Breast epithelium (tissue), 4 donors: ENCODE results near the gene ROS1. TPM values are rescaled to one million over a fixed set of nuclear protein-coding genes. Genes with fewer than 3 reads are reported as not detected.
"Not testable (repeated sequence)": the region's sequence is repeated elsewhere in the genome, so short reads cannot be mapped to it uniquely, and the experiment has no call there.

Source experiments
- DNase-seq, 2 donors: peaks; one replicate each; pipeline ENCODE4 v3.0.0-alpha.2; 2019; ENCODE audit warnings: low spot score in 2 of 2
- H3K27ac ChIP-seq, 2 donors: fragments of 200-600 bp; sonication (generic) in 1 of 2; one replicate each; pipeline ENCODE4 v1.5.1; 2016 to 2019; ENCODE audit warnings: mild to moderate bottlenecking in 1 of 2
- H3K27me3 ChIP-seq, 2 donors: fragments of 200-600 bp; sonication (generic) in 1 of 2; one replicate each; pipeline versions ENCODE4 v1.5.1 to v1.6.0; 2017 to 2019; ENCODE audit warnings: control low read depth in 1 of 2, mild to moderate bottlenecking in 1 of 2
- H3K36me3 ChIP-seq: fragments of 200-600 bp; one replicate; pipeline ENCODE4 v1.5.1; 2019
- H3K4me1 ChIP-seq, 2 donors: fragments of 200-600 bp; sonication (generic); one replicate each; pipeline ENCODE4 v1.5.1; 2016 to 2019; ENCODE audit warnings: control low read depth in 1 of 2
- H3K4me3 ChIP-seq, 3 donors: fragments of 200-600 bp; sonication (generic); 1 replicate in 2 of 3; 2 replicates in 1 of 3; pipeline ENCODE4 v1.5.1; 2016 to 2019; ENCODE audit warnings: mild to moderate bottlenecking in 3 of 3, moderate library complexity in 2 of 3
- H3K9me3 ChIP-seq, 2 donors: fragments of 200-600 bp; sonication (generic) in 1 of 2; one replicate each; pipeline ENCODE4 v1.5.1; 2016 to 2019; ENCODE audit warnings: control low read depth in 1 of 2
- POLR2A ChIP-seq: fragments of 450-650 bp; IDR thresholded peaks from one replicate; pipeline ENCODE4 v1.6.1; 2016; ENCODE audit warnings: antibody characterized with exemption, mild to moderate bottlenecking, moderate library complexity
- POLR2AphosphoS5 ChIP-seq, 3 donors: sonication (generic); formaldehyde crosslinking; IDR thresholded peaks; one replicate each; pipeline ENCODE4 v1.6.1; 2017; ENCODE audit warnings: antibody characterized with exemption in 3 of 3
- intact Hi-C: fragments of 100-400 bp; cut with DNase I; formaldehyde crosslinking; loops from one replicate; pipeline ENCODE4 v1.15.1; 2023; ENCODE audit warnings: low total_unique reads
- total RNA-seq, 3 donors: library from RNA; depleted of rRNA; stranded (reverse); fragments of >200 nt; gene quantifications; one replicate each; pipeline ENCODE4 v1.1.0, GENCODE V29; 2016
- TF ChIP-seq, protein P1 (sequence below), 3 donors: fragments of 450-650 bp; IDR thresholded peaks; one replicate each; pipeline ENCODE4 v1.5.1; 2016 to 2017; ENCODE audit warnings: antibody characterized with exemption in 3 of 3, mild to moderate bottlenecking in 3 of 3, moderate library complexity in 3 of 3

The ROS1 gene
- under 1 TPM in 1 of 3 donors, not detected in 2; under 0.01 TPM for total RNA-seq

DNA sequence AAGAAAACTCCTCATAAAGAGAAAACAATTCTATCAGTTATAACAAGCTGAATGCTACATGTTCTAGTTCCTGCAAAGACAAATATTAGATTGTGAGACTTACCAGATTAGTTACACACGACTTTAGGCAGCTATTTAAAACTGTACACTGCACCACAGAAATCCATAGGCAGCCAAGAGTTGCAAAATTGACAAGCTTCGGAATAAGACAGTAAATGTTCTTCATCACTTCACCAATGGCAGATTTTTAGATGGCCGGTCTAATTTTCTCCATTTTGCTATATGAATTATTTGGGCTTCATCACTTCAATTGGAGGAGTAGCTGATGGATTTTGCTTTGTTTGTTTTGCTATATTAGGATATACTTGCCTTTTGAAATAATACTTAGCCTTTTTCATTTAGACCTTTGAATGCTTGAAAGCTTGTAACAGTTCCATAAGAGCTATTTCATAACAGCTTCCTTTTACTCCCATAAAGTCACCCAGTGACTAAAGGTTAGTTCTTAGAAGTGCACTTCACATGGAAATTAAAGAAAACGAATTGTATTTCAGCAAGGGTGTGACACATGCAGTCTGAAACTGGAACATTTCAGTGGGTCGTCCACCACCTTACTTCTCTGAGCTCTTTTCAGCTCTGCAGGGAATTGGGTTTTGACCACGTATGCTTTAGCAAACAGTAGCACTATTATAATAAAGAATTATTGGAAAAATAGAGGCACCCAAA, at the start of gene ROS1:
Gene ROS1, minus strand, starts transcription at position 512 of the 723 bp plus-strand sequence. Its CDS starts 286 bp downstream, at position 226.
- Histone ChIP-seq H3K9me3 (no peaks in the 10 kb centered on the region), H3K4me3 (no peak within 1 kb of the TSS), H3K4me1 (no peaks in the 10 kb centered on the region), H3K27ac (no peak within 1 kb of the TSS), H3K36me3 (no peaks in the 10 kb centered on the region), H3K27me3 (no peaks in the 10 kb centered on the region)
- intact Hi-C loops: no loop called here
- TF ChIP-seq POLR2AphosphoS5 (IDR thresholded peaks at IDR 0.05) (no peak), POLR2A (no peak)
- TF ChIP-seq, protein P1, sequence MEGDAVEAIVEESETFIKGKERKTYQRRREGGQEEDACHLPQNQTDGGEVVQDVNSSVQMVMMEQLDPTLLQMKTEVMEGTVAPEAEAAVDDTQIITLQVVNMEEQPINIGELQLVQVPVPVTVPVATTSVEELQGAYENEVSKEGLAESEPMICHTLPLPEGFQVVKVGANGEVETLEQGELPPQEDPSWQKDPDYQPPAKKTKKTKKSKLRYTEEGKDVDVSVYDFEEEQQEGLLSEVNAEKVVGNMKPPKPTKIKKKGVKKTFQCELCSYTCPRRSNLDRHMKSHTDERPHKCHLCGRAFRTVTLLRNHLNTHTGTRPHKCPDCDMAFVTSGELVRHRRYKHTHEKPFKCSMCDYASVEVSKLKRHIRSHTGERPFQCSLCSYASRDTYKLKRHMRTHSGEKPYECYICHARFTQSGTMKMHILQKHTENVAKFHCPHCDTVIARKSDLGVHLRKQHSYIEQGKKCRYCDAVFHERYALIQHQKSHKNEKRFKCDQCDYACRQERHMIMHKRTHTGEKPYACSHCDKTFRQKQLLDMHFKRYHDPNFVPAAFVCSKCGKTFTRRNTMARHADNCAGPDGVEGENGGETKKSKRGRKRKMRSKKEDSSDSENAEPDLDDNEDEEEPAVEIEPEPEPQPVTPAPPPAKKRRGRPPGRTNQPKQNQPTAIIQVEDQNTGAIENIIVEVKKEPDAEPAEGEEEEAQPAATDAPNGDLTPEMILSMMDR (IDR thresholded peaks at IDR 0.05): no peak
- DNase-seq: no peak

DNA sequence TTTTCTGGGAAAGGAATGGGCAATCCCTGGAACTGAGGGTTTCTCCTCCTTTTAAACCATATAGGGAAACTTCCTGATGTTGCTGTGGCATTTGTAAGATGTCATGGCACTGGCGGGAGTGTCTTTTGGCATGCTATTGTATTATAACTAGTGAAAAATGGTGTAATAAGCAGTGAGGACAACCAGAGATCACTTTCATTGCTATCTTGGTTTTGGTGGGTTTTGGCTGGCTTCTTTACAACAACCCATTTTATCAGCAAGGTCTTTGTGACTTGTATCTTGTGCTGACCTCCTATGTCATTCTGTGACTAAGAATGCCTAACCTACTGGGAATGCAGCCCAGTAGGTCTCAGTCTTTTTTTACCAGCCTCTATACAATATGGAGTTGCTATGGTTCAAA, 47.7 kb upstream of the ROS1 start:
- TF ChIP-seq, protein P1 (IDR thresholded peaks at IDR 0.05): no peak
- no peak for TF ChIP-seq POLR2AphosphoS5 (IDR thresholded peaks at IDR 0.05)
- TF ChIP-seq POLR2A: no peak

DNA sequence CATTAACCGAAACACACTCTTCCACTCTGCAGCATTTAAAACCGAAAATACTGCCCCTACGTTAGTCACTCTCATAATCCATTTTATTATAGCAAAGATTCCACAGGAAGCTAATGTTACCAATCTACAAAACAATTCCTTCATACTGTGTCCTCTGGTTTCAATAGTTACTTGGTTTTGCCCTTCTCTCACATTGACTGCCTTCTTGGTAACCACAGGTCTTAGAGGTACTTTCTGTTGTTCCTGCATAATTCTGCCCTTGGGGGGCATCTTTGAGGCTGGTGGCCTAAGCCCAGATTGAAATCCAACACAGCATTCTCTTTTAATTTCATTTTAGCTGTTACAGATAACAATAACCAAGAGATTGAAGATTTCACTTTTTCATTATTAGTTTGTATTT, 46.9 kb upstream of the ROS1 start:
- Histone ChIP-seq H3K36me3 (no peaks in the 10 kb centered on the region), H3K9me3 (no peaks in the 10 kb centered on the region), H3K27me3 (peaks cover 0 to 3% of the 10 kb centered on the region in 2 donors), H3K27ac (no peak overlapping the region), H3K4me1 (no peaks in the 10 kb centered on the region), H3K4me3 (no peak overlapping the region)
- intact Hi-C loops: no loop called here
- TF ChIP-seq POLR2AphosphoS5 (IDR thresholded peaks at IDR 0.05) (no peak), POLR2A (no peak)
- TF ChIP-seq, protein P1 (IDR thresholded peaks at IDR 0.05): no peak
- DNase-seq: no peak

More for the DNA sequence above, 47.7 kb upstream of the ROS1 start:
- H3K9me3 ChIP-seq: no peaks in the 10 kb centered on the region
- H3K36me3 ChIP-seq: no peaks in the 10 kb centered on the region
- no peak overlapping the region for H3K27ac ChIP-seq
- no peak overlapping the region for H3K4me3 ChIP-seq
- H3K4me1 ChIP-seq: no peaks in the 10 kb centered on the region
- intact Hi-C loops: no loop called here
- no peaks in the 10 kb centered on the region for H3K27me3 ChIP-seq
- no peak for DNase-seq

DNA sequence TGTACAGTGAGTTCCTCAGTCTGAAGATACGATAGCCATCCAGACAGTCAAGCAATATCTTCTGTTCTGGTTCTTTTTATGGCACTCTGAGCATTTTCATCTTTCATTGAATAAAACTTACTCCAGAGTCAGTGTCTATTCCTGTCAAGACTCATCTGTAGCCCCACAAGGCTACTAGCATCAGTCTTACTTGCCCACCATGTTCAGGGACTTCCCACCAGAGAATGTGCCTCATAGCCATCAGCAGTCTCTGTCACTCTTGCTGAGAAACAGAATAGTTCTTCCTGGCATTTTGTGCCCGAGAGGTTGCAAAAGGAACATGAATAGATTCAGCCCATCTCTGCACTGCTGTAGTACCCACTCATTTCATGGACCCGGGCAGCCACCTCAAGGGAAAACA, 44.0 kb upstream of the ROS1 start:
- no peak for DNase-seq
- intact Hi-C loops: no loop called here
- Histone ChIP-seq H3K9me3 (no peaks in the 10 kb centered on the region), H3K4me1 (no peaks in the 10 kb centered on the region), H3K4me3 (no peak overlapping the region), H3K27me3 (peaks cover 0 to 3% of the 10 kb centered on the region in 2 donors), H3K27ac (no peak overlapping the region), H3K36me3 (no peaks in the 10 kb centered on the region)
- TF ChIP-seq, protein P1 (IDR thresholded peaks at IDR 0.05): no peak

DNA sequence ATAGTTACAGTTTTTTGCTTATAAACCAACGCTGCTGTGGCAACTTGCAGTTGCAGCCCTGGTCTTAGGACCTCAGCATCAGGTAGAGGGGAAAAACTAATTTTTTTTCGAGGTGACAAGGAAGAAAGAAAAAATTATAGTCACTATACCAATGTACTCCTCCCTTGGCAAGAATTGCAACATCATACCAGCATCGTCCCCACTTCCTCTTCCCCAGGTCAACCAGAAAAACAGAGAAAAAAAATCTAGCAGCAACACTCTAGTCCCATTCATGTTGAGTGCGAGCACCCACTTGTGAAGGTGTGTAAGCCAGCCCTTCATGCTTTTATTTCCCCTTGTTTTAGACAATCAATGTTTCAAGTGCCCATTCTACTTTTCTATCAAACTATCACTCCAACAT, 43.6 kb upstream of the ROS1 start:
- intact Hi-C loops: no loop called here
- TF ChIP-seq POLR2A: no peak
- TF ChIP-seq POLR2AphosphoS5 (IDR thresholded peaks at IDR 0.05): no peak
- TF ChIP-seq, protein P1 (IDR thresholded peaks at IDR 0.05): no peak

DNA sequence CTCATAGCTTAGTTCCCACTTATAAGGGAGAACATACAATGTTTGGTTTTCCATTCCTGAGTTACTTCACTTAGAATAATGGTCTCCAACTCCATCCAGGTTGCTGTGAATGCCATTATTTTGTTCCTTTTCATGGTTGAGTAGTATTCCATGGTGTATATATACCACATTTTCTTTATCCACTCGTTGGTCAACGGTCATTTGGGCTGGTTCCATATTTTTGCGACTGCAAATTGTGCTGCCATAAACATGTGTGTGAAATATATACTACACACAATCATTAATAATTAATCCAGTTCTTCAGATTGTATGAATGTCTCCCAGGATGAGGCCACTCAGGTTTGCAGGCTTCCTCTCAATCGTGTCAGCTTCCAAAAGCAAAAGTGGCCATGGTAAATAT, 42.8 kb upstream of the ROS1 start:
- intact Hi-C loops, H3K9me3 ChIP-seq, H3K4me3 ChIP-seq, H3K27ac ChIP-seq, H3K36me3 ChIP-seq, H3K27me3 ChIP-seq, H3K4me1 ChIP-seq, DNase-seq: not testable (repeated sequence)

More for the DNA sequence above, 43.6 kb upstream of the ROS1 start:
- H3K27me3 ChIP-seq: peaks cover 0 to 3% of the 10 kb centered on the region in 2 donors
- no peaks in the 10 kb centered on the region for H3K4me1 ChIP-seq
- H3K27ac ChIP-seq: no peak overlapping the region
- H3K4me3 ChIP-seq: no peak overlapping the region
- no peak for DNase-seq
- no peaks in the 10 kb centered on the region for H3K9me3 ChIP-seq
- H3K36me3 ChIP-seq: no peaks in the 10 kb centered on the region
